ENCODE results near the gene PRRC2A.
A peak's percentile ranks its signal among the peaks of the same experiment; 100 is the strongest.

Gene PRRC2A

GRCh38 chr6:31652925-31653724 is 32.6 kb downstream of the PRRC2A start:
- DNase-seq = peak; percentile 90 to 92

GRCh38 chr6:31654574-31655348 is 34.2 kb downstream of the PRRC2A start:
- DNase-seq = no peak

GRCh38 chr6:31655349-31656237 is 35.1 kb downstream of the PRRC2A start, which contains the start of gene APOM:
Gene APOM (plus strand): TSS chr6:31655894. CDS start chr6:31655967, 73 bp downstream.
- no peak for DNase-seq

- DNase-seq = peak; percentile 29 to 31
Measured at GRCh38 chr6:31657406-31658157, 37.1 kb downstream of the PRRC2A start.

GRCh38 chr6:31658158-31658688 is 37.7 kb downstream of the PRRC2A start:
- no peak for DNase-seq

GRCh38 chr6:31658983-31659648 is 38.6 kb downstream of the PRRC2A start:
- no peak for DNase-seq

GRCh38 chr6:31659649-31660380 is 39.3 kb downstream of the PRRC2A start:
- peak; percentile 31 to 39 for DNase-seq

- peak; percentile 76 to 78 for DNase-seq
Measured at GRCh38 chr6:31660381-31661261, 40.1 kb downstream of the PRRC2A start, which contains the start of gene C6orf47. Gene C6orf47 (minus strand): TSS chr6:31660778. CDS start chr6:31659947, 831 bp downstream.

- no peak for DNase-seq
Measured at GRCh38 chr6:31661262-31662123, 41.0 kb downstream of the PRRC2A start.

GRCh38 chr6:31662124-31662723 is 41.7 kb downstream of the PRRC2A start:
- no peak for DNase-seq

GRCh38 chr6:31663126-31663960 is 42.8 kb downstream of the PRRC2A start:
- DNase-seq = no peak

GRCh38 chr6:31663961-31664789 is 43.7 kb downstream of the PRRC2A start:
- DNase-seq = peak in 1 of 2 donors; percentile 11

- DNase-seq = peak; percentile 93
Measured at GRCh38 chr6:31664790-31665500, 44.4 kb downstream of the PRRC2A start, which contains the start of gene GPANK1. Gene GPANK1 (minus strand): TSS chr6:31664997. CDS start chr6:31664478, 519 bp downstream.

- DNase-seq = peak; percentile 98
Measured at GRCh38 chr6:31665501-31666336, 45.2 kb downstream of the PRRC2A start, which contains the start of gene CSNK2B. Gene CSNK2B (plus strand): TSS chr6:31666080. CDS start chr6:31666832, 752 bp downstream.

Data from CD4-positive, alpha-beta T cell treated with Interleukin-1 beta for 1 hour (primary cell).